Stomach (tissue), 4 donors: ENCODE results near the gene CEBPE.
A peak's percentile ranks its signal among the peaks of the same experiment; 100 is the strongest.

Source experiments
- POLR2A ChIP-seq, 4 donors: fragments of 450-650 bp; IDR thresholded peaks; one replicate each; pipeline ENCODE4 v1.6.1; 2016; ENCODE audit warnings: antibody characterized with exemption in 4 of 4, control low read depth in 2 of 4, mild to moderate bottlenecking in 1 of 4, moderate library complexity in 1 of 4
- TF ChIP-seq, protein P1 (sequence below), 7 experiments: fragments of 450-650 bp in 4 of 7; fragments of 200-600 bp in 3 of 7; sonication (generic) in 3 of 7; IDR thresholded peaks; one replicate each; pipeline ENCODE4 v1.5.1; 2016 to 2019; ENCODE audit warnings: antibody characterized with exemption in 7 of 7, control low read depth in 2 of 7, mild to moderate bottlenecking in 1 of 7

- TF ChIP-seq, protein P1, sequence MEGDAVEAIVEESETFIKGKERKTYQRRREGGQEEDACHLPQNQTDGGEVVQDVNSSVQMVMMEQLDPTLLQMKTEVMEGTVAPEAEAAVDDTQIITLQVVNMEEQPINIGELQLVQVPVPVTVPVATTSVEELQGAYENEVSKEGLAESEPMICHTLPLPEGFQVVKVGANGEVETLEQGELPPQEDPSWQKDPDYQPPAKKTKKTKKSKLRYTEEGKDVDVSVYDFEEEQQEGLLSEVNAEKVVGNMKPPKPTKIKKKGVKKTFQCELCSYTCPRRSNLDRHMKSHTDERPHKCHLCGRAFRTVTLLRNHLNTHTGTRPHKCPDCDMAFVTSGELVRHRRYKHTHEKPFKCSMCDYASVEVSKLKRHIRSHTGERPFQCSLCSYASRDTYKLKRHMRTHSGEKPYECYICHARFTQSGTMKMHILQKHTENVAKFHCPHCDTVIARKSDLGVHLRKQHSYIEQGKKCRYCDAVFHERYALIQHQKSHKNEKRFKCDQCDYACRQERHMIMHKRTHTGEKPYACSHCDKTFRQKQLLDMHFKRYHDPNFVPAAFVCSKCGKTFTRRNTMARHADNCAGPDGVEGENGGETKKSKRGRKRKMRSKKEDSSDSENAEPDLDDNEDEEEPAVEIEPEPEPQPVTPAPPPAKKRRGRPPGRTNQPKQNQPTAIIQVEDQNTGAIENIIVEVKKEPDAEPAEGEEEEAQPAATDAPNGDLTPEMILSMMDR (IDR thresholded peaks at IDR 0.05), result peak in 4 of 7 experiments; percentile 24 to 64 (median 48)
- no peak for TF ChIP-seq POLR2A (IDR thresholded peaks at IDR 0.05)
Measured at GRCh38 chr14:23076785-23077408, 42.2 kb downstream of the CEBPE start.
